Liver (tissue), 3 donors: ENCODE results near the gene LRIG1.

ENCODE experiments used
- ATF3 ChIP-seq: IDR thresholded peaks from 2 replicates; pipeline ENCODE4 v1.6.1; 2016; ENCODE audit warnings: antibody characterized with exemption
- CTCF ChIP-seq: fragments of 150-350 bp; IDR thresholded peaks from 2 replicates; pipeline ENCODE4 v1.5.1; 2017; ENCODE audit warnings: improper control_type of control experiment, low read depth, low read length; ENCODE audit not compliant: missing input control
- EGR1 ChIP-seq, 2 donors: IDR thresholded peaks; 2 replicates each; pipeline ENCODE4 v1.6.1; 2016 to 2018; ENCODE audit warnings: antibody characterized with exemption in 2 of 2, low read depth in 2 of 2
- GABPA ChIP-seq, 2 donors: IDR thresholded peaks in 1 of 2; conservative IDR thresholded peaks in 1 of 2; 2 replicates each; pipeline ENCODE4 v1.6.1; 2016; ENCODE audit warnings: antibody characterized with exemption in 2 of 2, mild to moderate bottlenecking in 1 of 2, moderate library complexity in 1 of 2
- NR2F2 ChIP-seq: IDR thresholded peaks from 2 replicates; pipeline ENCODE4 v1.6.1; 2016; ENCODE audit warnings: antibody characterized with exemption
- RAD21 ChIP-seq, 2 donors: IDR thresholded peaks; 2 replicates each; pipeline ENCODE4 v1.6.1; 2016; ENCODE audit warnings: antibody characterized with exemption in 2 of 2, mild to moderate bottlenecking in 2 of 2
- REST ChIP-seq: IDR thresholded peaks from 2 replicates; pipeline ENCODE4 v1.6.1; 2016; ENCODE audit warnings: antibody characterized with exemption, mild to moderate bottlenecking
- TAF1 ChIP-seq: conservative IDR thresholded peaks from 2 replicates; pipeline ENCODE4 v1.6.1; 2016; ENCODE audit warnings: antibody characterized with exemption, mild to moderate bottlenecking
- YY1 ChIP-seq: IDR thresholded peaks from 2 replicates; pipeline ENCODE4 v1.6.1; 2016; ENCODE audit warnings: antibody characterized with exemption, mild to moderate bottlenecking
- TF ChIP-seq, protein P1 (sequence below): IDR thresholded peaks from 2 replicates; pipeline ENCODE4 v1.6.1; 2016; ENCODE audit warnings: antibody characterized with exemption
- donor health status: healthy.
- donor health status: healthy.

DNA sequence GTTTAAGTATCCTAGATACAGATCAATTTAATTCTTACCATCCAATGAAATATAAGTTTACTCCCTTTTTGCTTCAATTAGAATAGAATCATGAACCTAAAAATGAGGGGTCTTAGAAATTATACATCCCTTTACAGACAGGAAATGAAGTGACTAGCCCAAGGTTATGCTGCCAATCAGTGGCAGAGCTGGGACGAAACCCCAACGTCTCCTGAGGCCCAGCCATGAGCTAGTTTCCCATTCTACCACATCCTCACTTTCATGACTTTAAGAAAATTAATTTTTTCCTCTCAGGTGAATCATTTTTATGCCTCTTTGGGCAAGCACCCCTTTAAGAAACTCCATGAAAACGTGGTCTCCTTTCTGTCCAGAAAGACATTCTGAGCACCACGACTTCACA lies 11.2 kb downstream of the LRIG1 start:
- no peak for TF ChIP-seq REST
- TF ChIP-seq CTCF, result no peak
- TF ChIP-seq YY1, result no peak
- TF ChIP-seq RAD21 (IDR thresholded peaks at IDR 0.05), result no peak
- no peak for TF ChIP-seq ATF3
- TF ChIP-seq, protein P1, sequence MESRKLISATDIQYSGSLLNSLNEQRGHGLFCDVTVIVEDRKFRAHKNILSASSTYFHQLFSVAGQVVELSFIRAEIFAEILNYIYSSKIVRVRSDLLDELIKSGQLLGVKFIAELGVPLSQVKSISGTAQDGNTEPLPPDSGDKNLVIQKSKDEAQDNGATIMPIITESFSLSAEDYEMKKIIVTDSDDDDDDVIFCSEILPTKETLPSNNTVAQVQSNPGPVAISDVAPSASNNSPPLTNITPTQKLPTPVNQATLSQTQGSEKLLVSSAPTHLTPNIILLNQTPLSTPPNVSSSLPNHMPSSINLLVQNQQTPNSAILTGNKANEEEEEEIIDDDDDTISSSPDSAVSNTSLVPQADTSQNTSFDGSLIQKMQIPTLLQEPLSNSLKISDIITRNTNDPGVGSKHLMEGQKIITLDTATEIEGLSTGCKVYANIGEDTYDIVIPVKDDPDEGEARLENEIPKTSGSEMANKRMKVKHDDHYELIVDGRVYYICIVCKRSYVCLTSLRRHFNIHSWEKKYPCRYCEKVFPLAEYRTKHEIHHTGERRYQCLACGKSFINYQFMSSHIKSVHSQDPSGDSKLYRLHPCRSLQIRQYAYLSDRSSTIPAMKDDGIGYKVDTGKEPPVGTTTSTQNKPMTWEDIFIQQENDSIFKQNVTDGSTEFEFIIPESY, result no peak
- no peak for TF ChIP-seq TAF1
- no peak for TF ChIP-seq EGR1 (IDR thresholded peaks at IDR 0.05; ENCODE audit: low read depth in 2 of 2)
- no peak for TF ChIP-seq NR2F2
- no peak for TF ChIP-seq GABPA (IDR thresholded peaks at IDR 0.05 in 1 of 2, conservative IDR thresholded peaks at IDR 0.05 in 1 of 2)
